ENCODE results near the gene DLG4. TPM values are rescaled to one million over a fixed set of nuclear protein-coding genes. Genes with fewer than 3 reads are reported as not detected.

The DLG4 gene
- total RNA-seq, 1 experiment from 2014 or later = 38.3 TPM

DNA sequence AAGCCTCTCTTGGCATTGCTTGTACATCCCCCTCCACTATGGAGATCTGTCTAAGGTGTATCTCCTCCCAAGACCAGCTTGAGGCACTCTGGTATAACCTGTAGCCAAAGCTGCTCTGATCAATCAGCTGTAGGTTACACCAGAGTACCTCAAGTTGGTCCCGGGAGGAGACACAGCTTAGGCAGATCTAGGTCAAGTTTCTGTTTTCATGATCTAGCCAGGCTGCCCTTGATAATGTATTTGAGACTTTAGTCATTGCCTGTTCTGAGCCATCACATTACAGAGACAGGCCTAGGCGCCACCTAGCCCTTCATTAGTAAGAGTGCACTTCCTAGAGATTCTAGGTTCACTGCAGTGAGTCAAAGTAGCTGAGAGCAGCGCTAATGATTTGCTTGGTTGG, 71.9 kb downstream of the DLG4 start:
- Histone ChIP-seq H4K20me1 (ENCODE audit: control insufficient read depth, insufficient read depth, insufficient read length) (no peaks in the 10 kb centered on the region), H4K8ac (replicated peaks; ENCODE audit: insufficient read length, low read depth, low read length) (no peak overlapping the region), H3K56ac (ENCODE audit: insufficient read length, low read depth, low read length) (no peak overlapping the region), H3K14ac (ENCODE audit: insufficient read depth, low read length) (no peak overlapping the region), H2BK20ac (ENCODE audit: low read depth, low read length, poor library complexity, severe bottlenecking) (no peak overlapping the region), H2AK5ac (ENCODE audit: insufficient read length, low read length) (no peak overlapping the region), H3K23me2 (ENCODE audit: insufficient read length, low read depth, low read length, poor library complexity, severe bottlenecking) (no peaks in the 10 kb centered on the region), H3K4me1 (ENCODE audit: insufficient read depth, low read length) (no peaks in the 10 kb centered on the region), H3K4me2 (ENCODE audit: insufficient read depth, insufficient read length, low read length) (no peak overlapping the region), H3T11ph (ENCODE audit: low read length) (no peak overlapping the region), H3K23ac (ENCODE audit: insufficient read length, low read depth, low read length) (no peak overlapping the region), H3K27me3 (ENCODE audit: insufficient read depth, low read length) (no peaks in the 10 kb centered on the region), H2BK12ac (ENCODE audit: insufficient read length, low read depth, low read length) (no peak overlapping the region), H2BK5ac (ENCODE audit: insufficient read length, low read length) (no peak overlapping the region), H3K18ac (ENCODE audit: insufficient read length, low read depth, low read length) (no peak overlapping the region), H3K4ac (ENCODE audit: low read depth, low read length) (no peak overlapping the region), H3K79me1 (ENCODE audit: insufficient read depth, low read depth, low read length, poor library complexity, severe bottlenecking) (no peaks in the 10 kb centered on the region), H3K9ac (ENCODE audit: extremely low read depth, insufficient read length, low read length) (no peak overlapping the region), H3K27ac (ENCODE audit: insufficient read length, low read depth, low read length) (no peak overlapping the region), H4K91ac (ENCODE audit: insufficient read length, low read depth, low read length) (no peak overlapping the region), H4K5ac (ENCODE audit: insufficient read length, low read depth, low read length) (no peak overlapping the region), H2AFZ (ENCODE audit: low read length) (no peak overlapping the region), H3K79me2 (ENCODE audit: insufficient read depth, low read length) (no peaks in the 10 kb centered on the region), H2BK120ac (ENCODE audit: low read depth, low read length, poor library complexity, severe bottlenecking) (no peak overlapping the region), H2BK15ac (ENCODE audit: low read depth, low read length) (no peak overlapping the region), H3K9me3 (ENCODE audit: control insufficient read depth, low read depth, low read length) (no peaks in the 10 kb centered on the region)
- no CpG with 5 or more reads among the region's 3 CpGs for WGBS (ENCODE audit: extremely low coverage, insufficient read length, low lambda C conversion rate)
- no peaks in the 10 kb centered on the region for H3K9me3 Mint-ChIP-seq
- peaks cover 8 to 16% of the 10 kb centered on the region in 2 experiments for H3K4me1 Mint-ChIP-seq
- H3K36me3 Mint-ChIP-seq (ENCODE audit: insufficient read depth in 1 of 3, low read depth in 3 of 3) = no peaks in the 10 kb centered on the region
- H3K27ac Mint-ChIP-seq = peak overlapping the region in 2 of 3 experiments; percentile 6 to 33; a peak in 1 of 7 replicates
- peaks cover 9% of the 10 kb centered on the region for H3K27me3 Mint-ChIP-seq (ENCODE audit: low read depth)
- no peak overlapping the region for H3K4me3 Mint-ChIP-seq
- DNase-seq = no peak
- TF ChIP-seq, protein P1, sequence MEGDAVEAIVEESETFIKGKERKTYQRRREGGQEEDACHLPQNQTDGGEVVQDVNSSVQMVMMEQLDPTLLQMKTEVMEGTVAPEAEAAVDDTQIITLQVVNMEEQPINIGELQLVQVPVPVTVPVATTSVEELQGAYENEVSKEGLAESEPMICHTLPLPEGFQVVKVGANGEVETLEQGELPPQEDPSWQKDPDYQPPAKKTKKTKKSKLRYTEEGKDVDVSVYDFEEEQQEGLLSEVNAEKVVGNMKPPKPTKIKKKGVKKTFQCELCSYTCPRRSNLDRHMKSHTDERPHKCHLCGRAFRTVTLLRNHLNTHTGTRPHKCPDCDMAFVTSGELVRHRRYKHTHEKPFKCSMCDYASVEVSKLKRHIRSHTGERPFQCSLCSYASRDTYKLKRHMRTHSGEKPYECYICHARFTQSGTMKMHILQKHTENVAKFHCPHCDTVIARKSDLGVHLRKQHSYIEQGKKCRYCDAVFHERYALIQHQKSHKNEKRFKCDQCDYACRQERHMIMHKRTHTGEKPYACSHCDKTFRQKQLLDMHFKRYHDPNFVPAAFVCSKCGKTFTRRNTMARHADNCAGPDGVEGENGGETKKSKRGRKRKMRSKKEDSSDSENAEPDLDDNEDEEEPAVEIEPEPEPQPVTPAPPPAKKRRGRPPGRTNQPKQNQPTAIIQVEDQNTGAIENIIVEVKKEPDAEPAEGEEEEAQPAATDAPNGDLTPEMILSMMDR (conservative IDR thresholded peaks at IDR 0.05) = no peak; the same call in 2 of the 3 replicates

Measured in H9 (cell line).